HEK293 (cell line): ENCODE measurements around the gene GRK2.

ENCODE experiments used
- CTCF ChIA-PET: fragments of 350-600 bp; formaldehyde crosslinking; extraction: SDS; loops from one replicate; lab custom pipeline; 2021; ENCODE audit warnings: antibody characterized with exemption; lab: Yijun Ruan, JAX
- POLR2A ChIA-PET: fragments of 300-600 bp; formaldehyde crosslinking; extraction: SDS; loops from one replicate; lab custom pipeline; 2020; ENCODE audit warnings: antibody characterized with exemption, inconsistent platforms; lab: Yijun Ruan, JAX
- H3K27ac ChIP-seq: fragments of 200-500 bp; sonication (Bioruptor generic); 2 replicates; pipeline ENCODE4 v1.5.1; 2014; ENCODE audit warnings: low read depth, low read length, control low read depth, inconsistent platforms; ENCODE audit errors: extremely low read depth
- H3K36me3 ChIP-seq, 2 experiments: fragments of 200-500 bp in 1 of 2; sonication (Bioruptor generic) in 1 of 2; 1 replicate in 1 of 2; 2 replicates in 1 of 2; pipeline ENCODE4 v1.5.1; 2014 to 2017; ENCODE audit warnings: inconsistent platforms in 2 of 2, low read length in 2 of 2; ENCODE audit not compliant: control insufficient read depth in 2 of 2, insufficient read depth in 1 of 2
- H3K4me1 ChIP-seq: fragments of 200-500 bp; sonication (Bioruptor generic); 2 replicates; pipeline ENCODE4 v1.5.1; 2014; ENCODE audit warnings: mild to moderate bottlenecking, low read length, inconsistent platforms; ENCODE audit not compliant: control insufficient read depth, insufficient read depth
- H3K4me3 ChIP-seq: 2 replicates; pipeline ENCODE4 v1.5.1; 2011; ENCODE audit warnings: low read depth, mild to moderate bottlenecking, control low read depth, low read length, moderate library complexity
- H3K9me3 ChIP-seq: fragments of 200-500 bp; sonication (Bioruptor generic); 2 replicates; pipeline ENCODE4 v1.5.1; 2014; ENCODE audit warnings: low read depth, low read length, inconsistent platforms; ENCODE audit not compliant: control insufficient read depth, insufficient read depth
- AEBP2 ChIP-seq: fragments of 450-650 bp; formaldehyde crosslinking; IDR thresholded peaks from 2 replicates; pipeline ENCODE4 v1.5.1; 2016; ENCODE audit warnings: missing biosample characterization, missing genetic modification characterization, borderline replicate concordance
- PRDM10 ChIP-seq: fragments of 450-650 bp; formaldehyde crosslinking; IDR thresholded peaks from 2 replicates; pipeline ENCODE4 v1.5.1; 2016; ENCODE audit warnings: missing biosample characterization, missing genetic modification characterization
- SCRT1 ChIP-seq: fragments of 450-650 bp; formaldehyde crosslinking; IDR thresholded peaks from 2 replicates; pipeline ENCODE4 v1.5.1; 2016; ENCODE audit warnings: missing biosample characterization, missing genetic modification characterization, borderline replicate concordance
- SP7 ChIP-seq: fragments of 450-650 bp; formaldehyde crosslinking; IDR thresholded peaks from 2 replicates; pipeline ENCODE4 v1.5.1; 2016; ENCODE audit warnings: missing biosample characterization, missing genetic modification characterization
- ZIC2 ChIP-seq: fragments of 450-650 bp; formaldehyde crosslinking; IDR thresholded peaks from 2 replicates; pipeline ENCODE4 v1.5.1; 2016; ENCODE audit warnings: missing biosample characterization, missing genetic modification characterization
- ZNF148 ChIP-seq: fragments of 450-650 bp; formaldehyde crosslinking; IDR thresholded peaks from 2 replicates; pipeline ENCODE4 v1.5.0; 2017; ENCODE audit warnings: missing biosample characterization, missing genetic modification characterization, borderline replicate concordance
- ZNF24 ChIP-seq: fragments of 450-650 bp; formaldehyde crosslinking; IDR thresholded peaks from 2 replicates; pipeline ENCODE4 v1.5.1; 2016; ENCODE audit warnings: missing biosample characterization, missing genetic modification characterization
- ZNF280D ChIP-seq: fragments of 450-650 bp; formaldehyde crosslinking; IDR thresholded peaks from 2 replicates; pipeline ENCODE4 v1.5.1; 2016; ENCODE audit warnings: missing biosample characterization, missing genetic modification characterization
- ZNF449 ChIP-seq: fragments of 450-650 bp; formaldehyde crosslinking; IDR thresholded peaks from 2 replicates; pipeline ENCODE4 v1.5.1; 2017; ENCODE audit warnings: missing biosample characterization, mild to moderate bottlenecking, missing genetic modification characterization, moderate library complexity
- ZNF600 ChIP-seq: fragments of 450-650 bp; formaldehyde crosslinking; IDR thresholded peaks from 2 replicates; pipeline ENCODE4 v1.5.1; 2016; ENCODE audit warnings: missing biosample characterization, missing genetic modification characterization

The GRK2 gene

GRCh38 chr11:67271541-67272284 is 5.4 kb downstream of the GRK2 start:
- POLR2A ChIA-PET: interaction anchor here (1.2 kb wide), 1 partner anchor 17 kb away, joined by 3 read pairs; the partner anchor contains the start of gene ANKRD13D
- Histone ChIP-seq H3K36me3 (peaks cover 0 to 62% of the 10 kb centered on the region in 2 experiments; a peak in 1 of 3 replicates), H3K27ac (no peak overlapping the region), H3K4me1 (no peaks in the 10 kb centered on the region), H3K9me3 (no peaks in the 10 kb centered on the region), H3K4me3 (no peak overlapping the region)
- CTCF ChIA-PET: interaction anchor here (0.5 to 1.5 kb wide), 5 partner anchors 9 to 284 kb away, joined by 3 to 11 read pairs (median 4); partner anchors contain the start of gene ANKRD13D
- TF ChIP-seq ZNF24 (tag by site-specific recombination) (no peak), ZNF449 (peak; percentile 42; the same call in 1 of the 2 replicates), ZNF280D (tag by site-specific recombination) (no peak), AEBP2 (tag by site-specific recombination) (no peak), SP7 (tag by site-specific recombination) (peak; percentile 47; the same call in 1 of the 2 replicates), ZIC2 (peak; percentile 55), SCRT1 (tag by site-specific recombination) (no peak), ZNF148 (tag by site-specific recombination) (no peak), PRDM10 (tag by site-specific recombination) (peak; percentile 50), ZNF600 (tag by site-specific recombination) (peak; percentile 69; the same call in 1 of the 2 replicates)
